PC-3 (cell line): Measurements from ENCODE around the gene APBA1.

Experiments used
- CTCF ChIP-seq: fragments of 300-600 bp; sonication (generic); conservative IDR thresholded peaks from 2 replicates; pipeline ENCODE4 v1.5.1; 2017; ENCODE audit warnings: antibody characterized with exemption, low read depth, mild to moderate bottlenecking, low read length
- EZH2 ChIP-seq: fragments of 300-600 bp; sonication (generic); IDR thresholded peaks from one replicate; pipeline ENCODE4 v1.6.1; 2017; ENCODE audit warnings: antibody characterized with exemption, mild to moderate bottlenecking, low read length; ENCODE audit not compliant: unreplicated experiment

DNA sequence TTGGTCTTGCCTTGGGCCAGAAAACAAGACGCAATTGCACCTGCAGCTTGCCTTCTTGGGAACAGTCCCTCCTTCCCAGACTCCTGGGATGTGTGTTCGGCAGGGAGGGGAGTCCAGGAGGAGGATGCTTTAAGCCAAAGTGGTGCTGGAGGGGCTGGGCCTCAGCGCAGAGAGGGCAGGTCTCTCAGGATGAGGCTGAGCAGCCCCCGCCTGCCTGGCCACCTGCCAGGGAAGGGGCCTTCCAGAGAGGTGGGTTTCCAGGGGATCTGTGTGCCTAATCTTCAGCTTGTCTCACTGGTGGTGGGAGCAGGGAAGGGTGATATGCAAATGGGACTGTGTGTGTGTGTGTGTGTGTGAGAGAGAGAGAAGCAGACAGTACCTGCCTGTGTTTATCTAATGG is 242.0 kb downstream of the APBA1 start:
- TF ChIP-seq CTCF (no peak), EZH2 (no peak)
